Islet precursor cell (in vitro differentiated cells): ENCODE results near the gene TUBB4B.

Experiments
- DNase-seq: peaks from one replicate; pipeline ENCODE4 v3.0.0-alpha.2; 2018

TUBB4B gene

GRCh38 chr9:137240841-137241489, at the start of gene TUBB4B:
TUBB4B (plus strand) TSS chr9:137241287; CDS start chr9:137241361, 74 bp downstream.
- peak; percentile 100 for DNase-seq

DNA sequence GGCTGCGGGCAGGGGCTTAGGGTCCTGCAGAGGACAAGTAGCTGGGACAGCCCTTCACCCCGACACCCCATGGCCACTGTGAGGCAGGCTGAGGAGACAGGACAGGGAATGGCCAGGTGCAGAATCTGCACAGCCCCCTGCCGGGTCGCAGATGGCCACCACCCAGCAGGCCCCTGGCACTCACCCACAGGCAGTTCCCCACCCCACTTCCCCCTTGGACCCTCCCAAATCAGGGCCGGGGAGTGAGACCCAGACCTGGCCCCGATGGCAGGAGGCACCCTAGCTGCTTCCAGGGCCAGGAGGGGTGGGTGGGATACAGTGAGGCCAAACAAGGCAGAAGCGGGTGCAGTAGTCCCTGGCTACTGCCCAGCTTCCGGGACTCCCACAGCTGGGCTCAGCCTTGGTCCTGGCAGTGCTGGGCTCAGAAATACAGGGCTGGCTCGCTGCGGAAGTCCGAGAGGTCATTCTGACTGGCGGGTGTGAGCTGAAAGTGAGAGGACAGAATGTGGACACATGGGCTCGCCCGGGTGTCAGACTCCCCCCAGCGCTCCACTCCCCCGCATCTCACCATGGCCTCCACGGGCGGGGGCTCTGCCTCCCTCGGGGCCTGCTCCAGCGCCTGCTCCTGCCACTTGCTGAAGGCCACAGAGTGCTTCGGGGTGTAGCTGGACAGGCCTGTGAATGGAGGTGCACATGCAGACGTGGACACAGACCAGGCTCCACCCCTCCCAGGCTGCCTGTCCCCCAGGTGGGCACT, 49.2 kb upstream of the TUBB4B start:
- DNase-seq, result no peak

- DNase-seq, result no peak
Observed at GRCh38 chr9:137192448-137192780, 48.7 kb upstream of the TUBB4B start.

DNA sequence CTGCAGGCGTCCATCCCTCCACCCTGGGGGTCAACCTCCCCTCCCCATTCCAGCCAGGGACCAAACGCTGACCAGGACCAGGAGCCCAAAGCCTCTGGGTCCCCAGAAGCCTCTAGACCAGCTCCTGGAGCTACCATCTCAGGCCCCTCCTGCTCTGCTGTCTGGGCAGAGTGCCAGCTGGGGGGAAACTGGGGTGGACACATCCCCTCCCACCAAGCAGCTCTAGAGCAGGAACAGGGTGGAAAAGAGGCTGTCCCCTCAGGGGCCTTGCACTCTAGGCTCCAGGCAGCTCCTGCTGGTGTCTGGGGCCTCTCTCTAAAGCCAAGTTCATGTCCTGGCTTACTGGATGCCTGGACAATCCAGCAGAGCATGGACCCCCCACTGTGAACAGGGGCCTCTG, 48.2 kb upstream of the TUBB4B start:
- no peak for DNase-seq

DNA sequence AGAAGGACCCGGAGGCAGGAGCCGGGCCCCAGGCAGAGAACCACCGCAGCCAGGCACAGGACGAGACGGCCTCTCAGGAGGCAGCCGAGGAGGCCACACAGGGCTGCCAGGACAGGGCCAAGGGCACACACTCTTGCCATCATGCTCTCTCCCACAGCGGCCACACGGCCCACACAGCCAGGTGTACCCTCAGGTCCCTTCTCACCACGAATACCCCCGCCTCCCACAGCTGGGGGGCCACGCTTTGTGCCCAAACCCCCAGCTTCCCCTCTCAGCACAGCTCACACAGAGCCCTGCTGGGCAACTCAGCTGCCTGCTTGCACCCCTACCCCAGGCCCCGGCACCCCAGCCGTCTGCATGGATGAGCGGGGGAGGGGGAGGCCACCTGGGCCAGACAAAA, 47.3 kb upstream of the TUBB4B start:
- no peak for DNase-seq

DNA sequence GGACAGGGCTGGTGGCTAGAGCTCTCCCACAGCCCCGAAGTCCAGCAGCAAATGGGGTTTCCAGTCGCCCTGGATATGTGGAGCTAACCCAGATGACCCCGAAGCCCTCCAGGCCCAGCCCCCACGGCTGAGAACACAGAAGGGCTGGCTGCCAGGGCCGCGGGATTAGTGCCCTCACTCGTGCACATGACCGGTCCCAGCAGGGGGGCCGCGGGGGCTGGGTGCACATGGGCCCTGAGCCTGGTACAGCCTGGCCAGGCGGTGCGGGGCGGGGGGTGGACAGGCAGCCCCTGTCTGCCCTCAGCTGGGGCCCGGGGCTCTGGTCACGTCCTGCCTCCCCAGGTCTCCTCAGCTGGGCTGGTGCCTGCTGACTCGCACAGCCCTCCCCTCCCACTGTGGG, 46.7 kb upstream of the TUBB4B start:
- DNase-seq, result no peak

- no peak for DNase-seq
Observed at GRCh38 chr9:137194909-137195308, 46.2 kb upstream of the TUBB4B start.

GRCh38 chr9:137195525-137196220, 45.4 kb upstream of the TUBB4B start:
- DNase-seq, result no peak

DNA sequence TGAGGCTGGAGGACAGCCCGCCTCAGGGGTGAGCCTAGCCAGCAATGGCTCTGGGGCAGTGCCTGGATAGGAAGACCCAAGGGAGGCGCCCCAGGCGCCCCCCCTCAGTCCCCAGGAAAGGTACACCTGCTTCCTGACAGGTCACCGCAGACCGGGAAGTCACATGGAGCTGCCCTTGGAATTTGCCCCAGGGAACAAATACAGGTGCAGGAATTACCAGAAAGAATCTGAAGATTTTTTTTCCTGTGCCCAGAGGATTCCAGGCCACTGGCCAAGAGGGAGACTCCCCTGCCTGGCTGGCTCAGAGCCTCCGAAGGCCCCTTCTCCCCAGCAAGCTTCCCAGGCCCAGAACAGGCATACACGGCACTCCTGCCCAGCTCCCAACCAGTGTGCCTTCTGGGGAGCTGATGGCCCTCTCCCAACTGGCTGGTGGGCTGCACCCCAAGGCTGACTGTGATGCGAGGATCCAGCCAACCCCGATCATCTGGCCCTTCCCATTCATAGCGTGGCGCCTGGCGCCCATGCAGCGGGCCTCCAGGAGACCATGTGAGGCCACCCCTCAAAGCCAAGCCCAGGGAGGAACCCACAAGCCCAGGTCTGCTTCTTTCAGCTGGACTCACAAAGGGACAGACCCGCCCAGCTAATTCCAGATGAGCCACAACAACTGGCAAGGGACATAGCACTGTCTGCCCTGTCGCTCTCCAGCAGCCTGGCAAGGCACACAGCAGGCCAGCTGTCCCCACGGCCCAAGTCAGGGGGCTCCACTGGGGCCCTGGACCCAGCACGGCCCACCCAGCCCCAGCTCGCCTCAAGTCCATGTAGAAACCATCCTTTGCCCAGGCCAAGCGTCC, 42.8 kb upstream of the TUBB4B start:
- peak; percentile 79 for DNase-seq

- DNase-seq, result no peak
Observed at GRCh38 chr9:137198902-137199283, 42.2 kb upstream of the TUBB4B start.

GRCh38 chr9:137199411-137200121, 41.5 kb upstream of the TUBB4B start:
- no peak for DNase-seq

GRCh38 chr9:137200311-137201204, 40.5 kb upstream of the TUBB4B start, which contains the start of gene TPRN:
TPRN (minus strand) TSS chr9:137200741; CDS start chr9:137200711, 30 bp downstream.
- DNase-seq, result peak; percentile 99

GRCh38 chr9:137201205-137201868, 39.8 kb upstream of the TUBB4B start:
- no peak for DNase-seq

DNA sequence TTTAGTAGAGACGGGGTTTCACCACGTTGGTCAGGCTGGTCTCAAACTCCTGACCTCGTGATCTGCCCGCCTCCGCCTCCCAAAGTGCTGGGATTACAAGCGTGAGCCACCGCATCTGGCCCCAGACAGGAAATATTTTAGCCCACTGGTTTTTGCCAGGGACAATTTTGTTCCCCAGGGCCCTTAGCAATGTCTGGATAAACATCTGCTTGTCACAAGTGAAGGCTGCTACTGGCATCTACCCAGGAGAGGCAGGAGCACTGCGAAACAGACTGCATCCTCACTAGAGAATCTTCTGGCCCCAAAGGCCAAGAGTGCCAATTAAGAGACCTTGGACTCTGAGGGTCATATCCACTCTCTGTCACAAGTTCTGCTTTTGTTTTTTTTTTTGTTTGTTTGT, 38.1 kb upstream of the TUBB4B start:
- no peak for DNase-seq

DNA sequence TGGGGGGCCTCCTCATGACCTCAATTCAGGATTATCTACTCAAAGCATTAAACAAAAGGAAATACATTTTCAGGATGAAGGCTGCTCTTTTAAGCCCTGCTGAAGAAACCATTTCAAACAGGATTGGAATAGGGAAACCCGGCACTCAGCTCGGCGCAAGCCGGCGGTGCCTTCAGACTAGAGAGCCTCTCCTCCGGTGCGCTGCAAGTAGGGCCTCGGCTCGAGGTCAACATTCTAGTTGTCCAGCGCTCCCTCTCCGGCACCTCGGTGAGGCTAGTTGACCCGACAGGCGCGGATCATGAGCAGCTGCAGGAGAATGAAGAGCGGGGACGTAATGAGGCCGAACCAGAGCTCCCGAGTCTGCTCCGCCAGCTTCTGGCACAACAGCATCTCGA, 36.4 kb upstream of the TUBB4B start:
- DNase-seq, result no peak

DNA sequence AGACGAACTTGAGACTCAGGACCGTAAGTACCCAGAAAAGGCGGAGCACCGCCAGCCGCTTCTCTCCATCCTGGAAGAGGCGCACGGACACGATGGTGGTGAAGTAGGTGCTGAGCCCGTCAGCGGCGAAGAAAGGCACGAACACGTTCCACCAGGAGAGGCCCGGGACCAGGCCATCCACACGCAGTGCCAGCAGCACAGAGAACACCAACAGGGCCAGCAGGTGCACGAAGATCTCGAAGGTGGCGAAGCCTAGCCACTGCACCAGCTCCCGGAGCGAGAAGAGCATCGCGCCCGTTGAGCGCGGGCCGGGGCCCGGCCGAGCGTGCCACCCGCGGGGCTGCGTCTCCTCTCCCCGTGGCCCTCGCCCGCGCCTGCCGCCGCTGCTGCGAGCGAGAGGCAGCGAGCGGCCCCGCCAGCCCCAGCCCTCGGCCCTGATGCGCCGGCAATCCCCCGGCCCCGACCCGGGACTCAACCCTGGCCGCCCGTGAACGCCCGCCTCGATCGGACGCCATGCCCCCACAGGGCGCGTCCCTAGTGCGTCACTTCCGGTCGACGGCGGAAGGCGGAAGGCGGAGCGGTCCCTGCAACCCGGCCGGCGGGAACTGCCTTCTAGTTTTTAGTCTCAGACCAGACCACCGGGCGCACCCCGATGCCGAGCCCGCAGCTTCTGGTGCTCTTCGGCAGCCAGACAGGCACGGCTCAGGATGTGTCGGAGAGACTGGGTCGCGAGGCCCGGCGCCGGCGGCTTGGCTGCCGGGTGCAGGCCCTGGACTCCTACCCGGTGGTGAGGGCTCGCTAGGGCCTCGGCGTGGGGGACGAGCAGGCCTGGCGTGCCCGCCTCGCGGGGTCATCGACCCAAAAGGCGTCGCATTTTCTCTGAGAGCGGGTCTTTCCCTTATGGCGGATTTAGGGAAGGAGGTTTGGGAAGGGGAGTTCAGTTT, 35.7 kb upstream of the TUBB4B start, which contains the start of the genes NDOR1 and TMEM203:
Gene NDOR1, plus strand, starts transcription at position 575 of the 944 bp plus-strand sequence. Its CDS starts 78 bp downstream, at position 653.
Gene TMEM203, minus strand, starts transcription at position 523 of the 944 bp plus-strand sequence. Its CDS starts 234 bp downstream, at position 289.
- DNase-seq, result peak; percentile 93

- no peak for DNase-seq
Observed at GRCh38 chr9:137206602-137207001, 34.5 kb upstream of the TUBB4B start.

DNA sequence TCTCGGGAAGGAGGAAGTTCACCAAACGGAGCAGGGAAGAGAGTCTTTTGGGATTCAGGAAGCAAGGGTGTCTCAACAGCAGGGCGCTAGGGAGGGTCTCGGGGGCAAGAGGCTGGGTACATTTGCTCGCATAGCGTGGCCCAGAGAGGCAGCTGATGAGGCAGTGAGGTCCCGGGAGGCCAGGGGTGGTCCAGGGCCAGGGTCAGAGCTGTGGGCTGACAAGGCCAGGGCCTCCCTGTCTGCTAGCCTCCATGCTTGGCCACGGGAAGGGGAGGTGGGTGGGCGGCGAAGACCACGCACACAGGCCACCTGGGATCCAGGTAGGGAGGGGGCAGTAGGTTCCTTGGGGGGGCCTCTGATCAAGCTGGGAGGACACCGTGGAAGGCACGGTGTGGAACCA, 29.6 kb upstream of the TUBB4B start:
- DNase-seq, result no peak

GRCh38 chr9:137212520-137212919, 28.6 kb upstream of the TUBB4B start:
- no peak for DNase-seq
